Liver (tissue), 9 donors: ENCODE data around the gene SELENOO. TPM values are rescaled to one million over a fixed set of nuclear protein-coding genes. Genes with fewer than 3 reads are reported as not detected.

ENCODE experiments used
- DNase-seq: peaks from one replicate; pipeline ENCODE4 v3.0.0-alpha.2; 2017; ENCODE audit warnings: low spot score
- H3K27ac ChIP-seq, 2 donors: one replicate each; pipeline ENCODE4 v1.7.0; 2013; ENCODE audit warnings: inconsistent platforms in 2 of 2, low read length in 2 of 2, control low read depth in 1 of 2, low read depth in 1 of 2, mild to moderate bottlenecking in 1 of 2
- H3K27me3 ChIP-seq, 4 donors: one replicate each; pipeline versions ENCODE4 v1.6.1 to v1.7.0; 2013; ENCODE audit warnings: low read length in 3 of 4, inconsistent platforms in 1 of 4, mild to moderate bottlenecking in 1 of 4, moderate library complexity in 1 of 4; ENCODE audit not compliant: control insufficient read depth in 4 of 4, insufficient read depth in 4 of 4
- H3K36me3 ChIP-seq, 4 donors: one replicate each; pipeline versions ENCODE4 v1.6.1 to v1.7.0; 2013; ENCODE audit warnings: low read length in 3 of 4, mild to moderate bottlenecking in 3 of 4, low read depth in 1 of 4, moderate library complexity in 1 of 4; ENCODE audit not compliant: control insufficient read depth in 4 of 4, insufficient read depth in 3 of 4
- H3K4me1 ChIP-seq, 4 donors: one replicate each; pipeline versions ENCODE4 v1.6.1 to v1.7.0; 2013; ENCODE audit warnings: low read length in 3 of 4, mild to moderate bottlenecking in 3 of 4, moderate library complexity in 1 of 4; ENCODE audit not compliant: control insufficient read depth in 4 of 4, insufficient read depth in 4 of 4
- H3K4me3 ChIP-seq, 3 donors: one replicate each; pipeline versions ENCODE4 v1.6.1 to v1.7.0; 2013; ENCODE audit warnings: low read length in 3 of 3, control low read depth in 1 of 3, low read depth in 1 of 3, mild to moderate bottlenecking in 1 of 3
- H3K9ac ChIP-seq, 2 donors: one replicate each; pipeline ENCODE4 v1.7.0; 2013; ENCODE audit warnings: low read length in 2 of 2, mild to moderate bottlenecking in 2 of 2, moderate library complexity in 2 of 2, control low read depth in 1 of 2, low read depth in 1 of 2
- H3K9me3 ChIP-seq, 4 donors: one replicate each; pipeline versions ENCODE4 v1.6.1 to v1.7.0; 2013; ENCODE audit warnings: low read length in 3 of 4; ENCODE audit not compliant: control insufficient read depth in 4 of 4
- ATF3 ChIP-seq: IDR thresholded peaks from 2 replicates; pipeline ENCODE4 v1.6.1; 2016; ENCODE audit warnings: antibody characterized with exemption
- CTCF ChIP-seq: fragments of 150-350 bp; IDR thresholded peaks from 2 replicates; pipeline ENCODE4 v1.5.1; 2017; ENCODE audit warnings: improper control_type of control experiment, low read depth, low read length; ENCODE audit not compliant: missing input control
- EGR1 ChIP-seq, 2 donors: IDR thresholded peaks; 2 replicates each; pipeline ENCODE4 v1.6.1; 2016 to 2018; ENCODE audit warnings: antibody characterized with exemption in 2 of 2, low read depth in 2 of 2
- FOXA1 ChIP-seq: IDR thresholded peaks from 2 replicates; pipeline ENCODE4 v1.6.1; 2016; ENCODE audit warnings: antibody characterized with exemption
- FOXA2 ChIP-seq: IDR thresholded peaks from 2 replicates; pipeline ENCODE4 v1.6.1; 2016; ENCODE audit warnings: antibody characterized with exemption
- HNF4A ChIP-seq, 2 donors: conservative IDR thresholded peaks; 2 replicates each; pipeline ENCODE4 v1.6.1; 2016; ENCODE audit warnings: antibody characterized with exemption in 2 of 2, mild to moderate bottlenecking in 2 of 2
- HNF4G ChIP-seq: IDR thresholded peaks from 2 replicates; pipeline ENCODE4 v1.6.1; 2016; ENCODE audit warnings: antibody characterized with exemption
- MAX ChIP-seq: IDR thresholded peaks from 2 replicates; pipeline ENCODE4 v1.6.1; 2016; ENCODE audit warnings: antibody characterized with exemption
- NR2F2 ChIP-seq: IDR thresholded peaks from 2 replicates; pipeline ENCODE4 v1.6.1; 2016; ENCODE audit warnings: antibody characterized with exemption
- RAD21 ChIP-seq, 2 donors: IDR thresholded peaks; 2 replicates each; pipeline ENCODE4 v1.6.1; 2016; ENCODE audit warnings: antibody characterized with exemption in 2 of 2, mild to moderate bottlenecking in 2 of 2
- SP1 ChIP-seq: IDR thresholded peaks from 2 replicates; pipeline ENCODE4 v1.6.1; 2018; ENCODE audit warnings: antibody characterized with exemption, mild to moderate bottlenecking
- YY1 ChIP-seq: IDR thresholded peaks from 2 replicates; pipeline ENCODE4 v1.6.1; 2016; ENCODE audit warnings: antibody characterized with exemption, mild to moderate bottlenecking
- WGBS: extraction: QIAGEN DNeasy Blood & Tissue Kit; methylation state at CpG from one replicate; pipeline ENCODE4 v1.1.7; 2013; 5-methylcytosine and 5-hydroxymethylcytosine counted together
- polyA plus RNA-seq, 2 donors: library from polyadenylated mRNA; stranded (reverse) in 1 of 2; unstranded in 1 of 2; fragments of 200-250 nt in 1 of 2; fragments of >200 nt in 1 of 2; fragmentation: Nextera tagmentation in 1 of 2; extraction: Ambion mirVana in 1 of 2; gene quantifications; one replicate each; pipeline versions ENCODE4 v1.2.1 to v1.2.3, GENCODE V29; 2013 to 2015
- total RNA-seq, 2 donors: library from RNA; depleted of rRNA; stranded (reverse); fragments of >200 nt; gene quantifications; one replicate each; pipeline ENCODE4 v1.2.3, GENCODE V29; 2014
- TF ChIP-seq, protein P1 (sequence below): IDR thresholded peaks from 2 replicates; pipeline ENCODE4 v1.6.1; 2016; ENCODE audit warnings: antibody characterized with exemption
- donor health status: healthy.
- donor health status: healthy.
- donor health status: healthy.
- donor health status: healthy.
- donor health status: healthy.

Gene SELENOO
- total and polyA plus RNA-seq, 4 donors = 16.4 to 59.2 (median 42.2) TPM

DNA sequence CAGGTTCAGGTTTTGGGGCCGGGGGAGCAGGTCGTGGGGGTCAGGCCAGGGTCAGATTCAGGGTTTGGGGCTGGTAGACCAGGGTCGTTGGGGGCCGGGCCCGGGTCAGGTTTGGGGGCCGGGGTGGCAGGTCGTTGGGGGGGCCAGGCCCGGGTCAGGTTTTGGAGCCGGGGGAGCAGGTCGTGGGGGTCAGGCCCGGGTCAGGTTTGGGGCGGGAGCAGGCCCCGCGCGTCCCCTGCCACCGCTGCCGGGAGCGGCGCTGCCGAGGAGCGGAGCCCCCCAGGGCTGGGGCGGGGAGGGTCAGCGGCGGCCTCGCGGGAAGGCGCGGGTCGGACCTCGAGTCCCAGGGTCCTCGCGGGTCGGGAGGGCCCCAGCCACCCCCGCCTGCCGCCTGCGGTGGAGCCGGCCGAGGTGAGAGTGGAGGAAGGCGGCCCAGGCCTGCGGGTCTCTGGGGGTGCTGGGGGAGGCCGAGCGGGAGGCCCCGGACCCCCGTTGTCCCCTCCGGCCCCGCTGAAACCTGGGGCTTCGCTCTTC lies 14.6 kb upstream of the SELENOO start:
- Histone ChIP-seq H3K4me1 (peaks cover 24 to 51% (median 34%) of the 10 kb centered on the region in 4 donors), H3K36me3 (peaks cover 0 to 3% (median 0%) of the 10 kb centered on the region in 4 donors), H3K9ac (peak overlapping the region in 1 of 2 donors; percentile 15), H3K27me3 (no peaks in the 10 kb centered on the region), H3K9me3 (no peaks in the 10 kb centered on the region), H3K27ac (peak overlapping the region; percentile 13 to 48), H3K4me3 (peak overlapping the region; percentile 55 to 92 (median 61))
- no peak for DNase-seq
- WGBS = 3% methylated on average over 47 of the region's 47 CpGs
- TF ChIP-seq EGR1 (IDR thresholded peaks at IDR 0.05; ENCODE audit: low read depth in 2 of 2) (no peak), RAD21 (IDR thresholded peaks at IDR 0.05) (no peak), NR2F2 (no peak), HNF4G (no peak), ATF3 (no peak)
- TF ChIP-seq, protein P1, sequence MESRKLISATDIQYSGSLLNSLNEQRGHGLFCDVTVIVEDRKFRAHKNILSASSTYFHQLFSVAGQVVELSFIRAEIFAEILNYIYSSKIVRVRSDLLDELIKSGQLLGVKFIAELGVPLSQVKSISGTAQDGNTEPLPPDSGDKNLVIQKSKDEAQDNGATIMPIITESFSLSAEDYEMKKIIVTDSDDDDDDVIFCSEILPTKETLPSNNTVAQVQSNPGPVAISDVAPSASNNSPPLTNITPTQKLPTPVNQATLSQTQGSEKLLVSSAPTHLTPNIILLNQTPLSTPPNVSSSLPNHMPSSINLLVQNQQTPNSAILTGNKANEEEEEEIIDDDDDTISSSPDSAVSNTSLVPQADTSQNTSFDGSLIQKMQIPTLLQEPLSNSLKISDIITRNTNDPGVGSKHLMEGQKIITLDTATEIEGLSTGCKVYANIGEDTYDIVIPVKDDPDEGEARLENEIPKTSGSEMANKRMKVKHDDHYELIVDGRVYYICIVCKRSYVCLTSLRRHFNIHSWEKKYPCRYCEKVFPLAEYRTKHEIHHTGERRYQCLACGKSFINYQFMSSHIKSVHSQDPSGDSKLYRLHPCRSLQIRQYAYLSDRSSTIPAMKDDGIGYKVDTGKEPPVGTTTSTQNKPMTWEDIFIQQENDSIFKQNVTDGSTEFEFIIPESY = no peak

GRCh38 chr22:50186761-50187523 lies 13.9 kb upstream of the SELENOO start:
- Histone ChIP-seq H3K4me3 (peak overlapping the region; percentile 55 to 92 (median 61)), H3K36me3 (peaks cover 0 to 3% (median 0%) of the 10 kb centered on the region in 4 donors), H3K9me3 (no peaks in the 10 kb centered on the region), H3K27ac (peak overlapping the region in 1 of 2 donors; percentile 48), H3K9ac (peak overlapping the region in 1 of 2 donors; percentile 15), H3K27me3 (no peaks in the 10 kb centered on the region), H3K4me1 (peaks cover 26 to 56% (median 36%) of the 10 kb centered on the region in 4 donors)
- no peak for DNase-seq
- 69% methylated on average over 26 of the region's 26 CpGs for WGBS
- TF ChIP-seq HNF4A (conservative IDR thresholded peaks at IDR 0.05) (no peak), EGR1 (IDR thresholded peaks at IDR 0.05; ENCODE audit: low read depth in 2 of 2) (no peak), SP1 (no peak), NR2F2 (no peak), FOXA1 (no peak), CTCF (no peak), YY1 (no peak), MAX (no peak)

GRCh38 chr22:50188356-50188755 lies 12.5 kb upstream of the SELENOO start:
- TF ChIP-seq, protein P1 = no peak
- no peak for TF ChIP-seq FOXA2

More at GRCh38 chr22:50188356-50188755, 12.5 kb upstream of the SELENOO start:
- H3K36me3 ChIP-seq = peaks cover 0 to 8% (median 0%) of the 10 kb centered on the region in 4 donors
- peaks cover 28 to 61% (median 45%) of the 10 kb centered on the region in 4 donors for H3K4me1 ChIP-seq
- no peak for DNase-seq
- H3K27me3 ChIP-seq = no peaks in the 10 kb centered on the region
- no peak overlapping the region for H3K27ac ChIP-seq
- no peak overlapping the region for H3K9ac ChIP-seq
- H3K4me3 ChIP-seq = no peak overlapping the region
- WGBS = 96% methylated on average over 11 of the region's 11 CpGs
- H3K9me3 ChIP-seq = no peaks in the 10 kb centered on the region
